ENCODE measurements around the gene CISD1.
"Not testable (repeated sequence)": the region's sequence is repeated elsewhere in the genome, so short reads cannot be mapped to it uniquely, and the experiment has no call there.

CISD1 gene

GRCh38 chr10:58268946-58269781, at the start of gene CISD1:
Gene CISD1 (plus strand): TSS chr10:58269162. CDS start chr10:58269274, 112 bp downstream.
- H3K9me3 ChIP-seq (ENCODE audit: control insufficient read depth, low read length), result no peaks in the 10 kb centered on the region
- no peaks in the 10 kb centered on the region for H3K27me3 ChIP-seq (replicated peaks; ENCODE audit: control insufficient read depth, insufficient read depth, low read length)
- H3K9ac ChIP-seq (ENCODE audit: low read length), result peak within 1 kb of the TSS; percentile 92
- DNase-seq (ENCODE audit: low read depth), result peak; percentile 99
- H3K4me1 ChIP-seq (ENCODE audit: control insufficient read depth, insufficient read depth, low read length), result peaks cover 37% of the 10 kb centered on the region
- no peaks in the 10 kb centered on the region for H3K36me3 ChIP-seq (ENCODE audit: control insufficient read depth, insufficient read depth, low read length, severe bottlenecking)
- H3K4me3 ChIP-seq (ENCODE audit: low read length), result peak within 1 kb of the TSS; percentile 96

- Histone ChIP-seq H3K4me3 (ENCODE audit: low read length) (no peak overlapping the region), H3K9ac (ENCODE audit: low read length) (no peak overlapping the region), H3K36me3 (ENCODE audit: control insufficient read depth, insufficient read depth, low read length, severe bottlenecking) (peaks cover 4% of the 10 kb centered on the region), H3K9me3 (ENCODE audit: control insufficient read depth, low read length) (no peaks in the 10 kb centered on the region), H3K4me1 (ENCODE audit: control insufficient read depth, insufficient read depth, low read length) (peaks cover 24% of the 10 kb centered on the region), H3K27me3 (replicated peaks; ENCODE audit: control insufficient read depth, insufficient read depth, low read length) (no peaks in the 10 kb centered on the region)
- DNase-seq (ENCODE audit: low read depth), result no peak
Measured at GRCh38 chr10:58219875-58220274, 49.1 kb upstream of the CISD1 start.

GRCh38 chr10:58220769-58221451, 48.1 kb upstream of the CISD1 start:
- Histone ChIP-seq H3K4me3 (ENCODE audit: low read length) (no peak overlapping the region), H3K27me3 (replicated peaks; ENCODE audit: control insufficient read depth, insufficient read depth, low read length) (no peaks in the 10 kb centered on the region), H3K36me3 (ENCODE audit: control insufficient read depth, insufficient read depth, low read length, severe bottlenecking) (peaks cover 5% of the 10 kb centered on the region), H3K9ac (ENCODE audit: low read length) (no peak overlapping the region), H3K4me1 (ENCODE audit: control insufficient read depth, insufficient read depth, low read length) (peaks cover 24% of the 10 kb centered on the region), H3K9me3 (ENCODE audit: control insufficient read depth, low read length) (no peaks in the 10 kb centered on the region)
- DNase-seq (ENCODE audit: low read depth), result peak; percentile 63

- Histone ChIP-seq H3K27me3 (replicated peaks; ENCODE audit: control insufficient read depth, insufficient read depth, low read length) (no peaks in the 10 kb centered on the region), H3K4me3 (ENCODE audit: low read length) (no peak overlapping the region), H3K9ac (ENCODE audit: low read length) (no peak overlapping the region), H3K4me1 (ENCODE audit: control insufficient read depth, insufficient read depth, low read length) (peaks cover 6% of the 10 kb centered on the region), H3K9me3 (ENCODE audit: control insufficient read depth, low read length) (no peaks in the 10 kb centered on the region), H3K36me3 (ENCODE audit: control insufficient read depth, insufficient read depth, low read length, severe bottlenecking) (peaks cover 18% of the 10 kb centered on the region)
- no peak for DNase-seq (ENCODE audit: low read depth)
Measured at GRCh38 chr10:58225654-58226053, 43.3 kb upstream of the CISD1 start.

- not testable (repeated sequence) for DNase-seq (ENCODE audit: low read depth); H3K4me3 ChIP-seq (ENCODE audit: low read length); H3K9ac ChIP-seq (ENCODE audit: low read length); H3K9me3 ChIP-seq (ENCODE audit: control insufficient read depth, low read length); H3K27me3 ChIP-seq (replicated peaks; ENCODE audit: control insufficient read depth, insufficient read depth, low read length); H3K4me1 ChIP-seq (ENCODE audit: control insufficient read depth, insufficient read depth, low read length)
- H3K36me3 ChIP-seq (ENCODE audit: control insufficient read depth, insufficient read depth, low read length, severe bottlenecking), result peaks cover 14% of the 10 kb centered on the region
Measured at GRCh38 chr10:58229856-58230255, 39.1 kb upstream of the CISD1 start.

- no peaks in the 10 kb centered on the region for H3K9me3 ChIP-seq (ENCODE audit: control insufficient read depth, low read length)
- no peaks in the 10 kb centered on the region for H3K36me3 ChIP-seq (ENCODE audit: control insufficient read depth, insufficient read depth, low read length, severe bottlenecking)
- no peaks in the 10 kb centered on the region for H3K27me3 ChIP-seq (replicated peaks; ENCODE audit: control insufficient read depth, insufficient read depth, low read length)
- no peak overlapping the region for H3K9ac ChIP-seq (ENCODE audit: low read length)
- DNase-seq (ENCODE audit: low read depth), result peak; percentile 89
- no peak overlapping the region for H3K4me3 ChIP-seq (ENCODE audit: low read length)
- peaks cover 34% of the 10 kb centered on the region for H3K4me1 ChIP-seq (ENCODE audit: control insufficient read depth, insufficient read depth, low read length)
Measured at GRCh38 chr10:58237014-58237834, 31.7 kb upstream of the CISD1 start.

- Histone ChIP-seq H3K36me3 (ENCODE audit: control insufficient read depth, insufficient read depth, low read length, severe bottlenecking) (no peaks in the 10 kb centered on the region), H3K4me1 (ENCODE audit: control insufficient read depth, insufficient read depth, low read length) (peaks cover 34% of the 10 kb centered on the region), H3K27me3 (replicated peaks; ENCODE audit: control insufficient read depth, insufficient read depth, low read length) (no peaks in the 10 kb centered on the region), H3K9ac (ENCODE audit: low read length) (no peak overlapping the region), H3K9me3 (ENCODE audit: control insufficient read depth, low read length) (no peaks in the 10 kb centered on the region), H3K4me3 (ENCODE audit: low read length) (no peak overlapping the region)
- peak; percentile 16 for DNase-seq (ENCODE audit: low read depth)
Measured at GRCh38 chr10:58239561-58240169, 29.3 kb upstream of the CISD1 start.

- no peak for DNase-seq (ENCODE audit: low read depth)
- Histone ChIP-seq H3K4me3 (ENCODE audit: low read length) (no peak overlapping the region), H3K9me3 (ENCODE audit: control insufficient read depth, low read length) (no peaks in the 10 kb centered on the region), H3K27me3 (replicated peaks; ENCODE audit: control insufficient read depth, insufficient read depth, low read length) (no peaks in the 10 kb centered on the region), H3K36me3 (ENCODE audit: control insufficient read depth, insufficient read depth, low read length, severe bottlenecking) (no peaks in the 10 kb centered on the region), H3K4me1 (ENCODE audit: control insufficient read depth, insufficient read depth, low read length) (peaks cover 34% of the 10 kb centered on the region), H3K9ac (ENCODE audit: low read length) (no peak overlapping the region)
Measured at GRCh38 chr10:58240531-58240930, 28.4 kb upstream of the CISD1 start.

- Histone ChIP-seq H3K4me3 (ENCODE audit: low read length) (no peak overlapping the region), H3K36me3 (ENCODE audit: control insufficient read depth, insufficient read depth, low read length, severe bottlenecking) (no peaks in the 10 kb centered on the region), H3K4me1 (ENCODE audit: control insufficient read depth, insufficient read depth, low read length) (peaks cover 34% of the 10 kb centered on the region), H3K9me3 (ENCODE audit: control insufficient read depth, low read length) (no peaks in the 10 kb centered on the region), H3K27me3 (replicated peaks; ENCODE audit: control insufficient read depth, insufficient read depth, low read length) (no peaks in the 10 kb centered on the region), H3K9ac (ENCODE audit: low read length) (no peak overlapping the region)
- peak; percentile 69 for DNase-seq (ENCODE audit: low read depth)
Measured at GRCh38 chr10:58241346-58241745, 27.6 kb upstream of the CISD1 start.

- H3K4me3 ChIP-seq (ENCODE audit: low read length), result no peak overlapping the region
- no peak overlapping the region for H3K9ac ChIP-seq (ENCODE audit: low read length)
- H3K9me3 ChIP-seq (ENCODE audit: control insufficient read depth, low read length), result no peaks in the 10 kb centered on the region
- no peaks in the 10 kb centered on the region for H3K27me3 ChIP-seq (replicated peaks; ENCODE audit: control insufficient read depth, insufficient read depth, low read length)
- DNase-seq (ENCODE audit: low read depth), result no peak
- H3K36me3 ChIP-seq (ENCODE audit: control insufficient read depth, insufficient read depth, low read length, severe bottlenecking), result no peaks in the 10 kb centered on the region
- H3K4me1 ChIP-seq (ENCODE audit: control insufficient read depth, insufficient read depth, low read length), result peaks cover 19% of the 10 kb centered on the region
Measured at GRCh38 chr10:58243269-58243668, 25.7 kb upstream of the CISD1 start.

GRCh38 chr10:58243801-58244200, 25.2 kb upstream of the CISD1 start:
- H3K36me3 ChIP-seq (ENCODE audit: control insufficient read depth, insufficient read depth, low read length, severe bottlenecking); H3K9me3 ChIP-seq (ENCODE audit: control insufficient read depth, low read length); H3K4me3 ChIP-seq (ENCODE audit: low read length); H3K27me3 ChIP-seq (replicated peaks; ENCODE audit: control insufficient read depth, insufficient read depth, low read length); DNase-seq (ENCODE audit: low read depth); H3K9ac ChIP-seq (ENCODE audit: low read length): not testable (repeated sequence)
- H3K4me1 ChIP-seq (ENCODE audit: control insufficient read depth, insufficient read depth, low read length), result peaks cover 17% of the 10 kb centered on the region
